Stimulated activated naive CD4-positive, alpha-beta T cell (primary cell): ENCODE data around the gene COQ10B.

Source experiments
- DNase-seq, 6 experiments: peaks; one replicate each; lab custom pipeline; 2025; lab: John Stamatoyannopoulos, UW

COQ10B gene

DNA sequence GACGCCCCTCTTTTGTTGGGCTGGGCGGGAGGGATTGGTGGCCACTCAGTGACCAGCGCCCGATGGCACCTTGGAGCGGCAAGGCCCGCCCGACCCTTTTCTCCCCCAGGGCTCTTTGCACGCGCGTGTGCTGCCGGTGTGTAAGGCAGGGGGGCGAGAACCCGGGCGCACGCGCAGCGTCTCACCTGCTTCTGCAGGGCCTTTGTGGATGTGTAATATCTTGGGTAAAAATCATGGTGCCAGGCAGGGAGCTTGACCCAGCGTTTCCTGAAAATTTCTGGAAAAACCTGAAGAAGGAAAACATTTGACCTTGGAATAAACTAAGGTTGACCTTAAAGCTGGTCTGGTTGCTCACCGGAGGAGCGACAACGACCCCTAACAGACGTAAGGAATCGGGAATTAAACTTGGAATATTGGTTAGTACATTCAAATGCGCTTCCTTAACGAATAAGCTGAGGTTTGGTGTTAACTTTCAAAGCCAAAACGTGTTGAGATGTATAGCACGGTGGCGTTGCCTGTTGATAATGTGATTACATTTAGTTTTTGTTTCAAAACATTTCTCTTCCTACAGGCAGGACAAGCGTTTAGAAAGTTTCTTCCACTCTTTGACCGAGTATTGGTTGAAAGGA lies 47.3 kb downstream of the COQ10B start:
- peak in 4 of 6 experiments; percentile 10 to 62 (median 42) for DNase-seq

DNA sequence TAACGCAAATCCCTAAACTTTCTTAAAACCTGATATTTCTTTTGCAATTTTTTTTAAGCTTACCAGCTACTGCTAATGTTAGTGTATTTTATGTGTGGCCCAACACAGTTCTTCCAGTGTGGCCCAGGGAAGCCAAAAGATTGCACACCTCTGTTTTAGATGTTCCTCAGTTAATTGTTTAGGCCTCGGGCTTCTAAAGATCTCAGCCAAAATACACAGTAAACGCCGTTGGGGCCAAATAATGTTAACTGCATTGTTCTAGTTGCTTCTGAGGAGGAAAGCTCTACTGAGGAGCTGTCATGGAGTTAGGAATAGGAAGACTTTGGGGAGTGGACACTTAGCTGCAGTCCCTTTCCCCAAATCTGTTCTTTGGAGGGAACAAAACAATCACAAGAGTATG lies 48.8 kb downstream of the COQ10B start:
- no peak for DNase-seq

DNA sequence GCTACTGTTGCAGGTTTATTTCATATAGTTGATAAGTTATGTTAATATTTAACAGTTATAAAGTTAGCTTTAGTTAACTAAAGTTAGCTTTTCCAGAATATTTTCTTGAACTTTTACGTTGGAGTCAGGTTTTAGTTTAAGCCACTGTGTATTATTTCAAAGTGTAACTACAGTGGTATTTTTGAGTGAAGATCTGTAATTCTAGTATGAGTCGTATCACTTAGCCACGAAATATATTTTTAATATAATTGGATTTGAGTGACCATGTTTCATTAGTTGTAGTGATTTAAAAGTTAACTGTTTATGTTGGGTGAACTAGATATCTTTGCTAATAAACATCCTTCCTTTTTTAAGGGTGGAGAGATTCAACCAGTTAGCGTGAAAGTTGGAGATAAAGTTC lies 49.3 kb downstream of the COQ10B start:
- DNase-seq, result no peak

DNA sequence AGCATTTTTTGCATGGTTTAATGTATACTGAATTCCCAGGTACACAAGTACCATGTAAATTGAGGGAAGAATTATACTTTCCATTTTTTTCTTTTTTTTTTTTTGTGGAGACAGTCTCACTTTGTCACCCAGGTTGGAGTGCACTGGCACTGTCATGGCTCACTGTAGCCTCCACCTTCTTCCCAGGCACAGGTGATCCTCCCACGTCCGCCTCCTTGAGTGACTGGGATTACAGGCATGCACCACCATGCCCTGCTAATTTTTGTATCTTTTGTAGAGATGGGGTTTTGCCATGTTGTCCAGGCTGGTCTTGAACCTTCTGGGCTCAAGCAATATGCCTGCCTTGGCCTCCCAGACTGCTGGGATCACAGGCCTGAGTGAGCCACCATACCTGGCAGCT lies 50.6 kb downstream of the COQ10B start:
- no peak for DNase-seq

DNA sequence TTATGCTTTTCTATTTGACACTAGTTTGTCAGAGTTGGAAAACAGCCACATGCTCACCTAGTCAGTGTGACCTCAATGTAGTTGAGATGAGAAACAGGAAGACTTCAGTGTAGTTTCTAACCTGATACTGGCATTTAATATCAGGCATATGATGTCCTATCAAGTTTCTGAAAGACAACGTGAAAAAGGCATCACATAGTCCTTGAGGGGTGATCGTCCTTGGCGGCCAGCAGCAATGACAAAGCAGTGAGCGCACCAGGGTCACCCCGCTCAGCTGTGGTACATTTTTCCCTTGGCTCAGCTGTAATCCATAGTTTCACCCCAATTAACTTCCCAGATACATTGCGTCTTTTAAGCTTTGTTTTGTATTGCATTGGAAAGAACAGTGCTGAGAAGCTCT lies 51.2 kb downstream of the COQ10B start:
- no peak for DNase-seq

DNA sequence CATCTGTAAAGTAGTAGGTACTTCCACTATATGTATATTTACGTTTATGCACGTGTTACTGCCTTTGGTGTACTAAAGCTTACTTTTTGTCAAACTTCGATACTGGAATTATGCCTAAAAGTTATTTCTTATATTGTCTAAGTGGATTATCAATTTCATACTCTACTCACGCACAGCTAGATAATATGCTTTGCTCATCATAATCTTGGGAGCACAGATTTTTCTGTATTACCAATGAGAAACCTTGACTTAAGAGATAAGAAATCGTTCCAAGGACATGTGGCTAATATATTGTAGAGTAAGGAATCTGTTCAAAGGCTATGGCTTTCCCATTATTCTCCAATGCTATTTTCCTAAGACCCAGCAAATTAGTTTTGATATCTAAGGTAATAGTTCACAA lies 53.3 kb downstream of the COQ10B start:
- no peak for DNase-seq

DNA sequence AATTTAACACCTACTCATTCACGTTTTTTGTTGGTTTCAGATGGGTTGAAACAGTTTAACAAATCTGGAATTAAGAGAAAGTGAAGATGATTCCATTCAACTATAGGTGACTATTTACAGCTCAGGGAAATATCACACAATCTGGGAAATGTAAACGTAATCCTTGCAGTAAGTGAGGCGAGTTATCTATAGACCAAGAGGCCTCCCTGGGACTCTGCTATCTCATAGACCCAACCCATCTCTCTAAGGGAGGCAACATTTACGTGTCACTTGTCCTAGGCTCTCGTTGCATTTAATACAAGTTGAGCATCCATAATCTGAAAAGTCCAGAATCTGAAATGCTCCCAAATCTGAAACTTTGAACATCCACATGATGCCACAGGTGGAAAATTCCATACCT lies 60.6 kb downstream of the COQ10B start:
- DNase-seq, result no peak

DNA sequence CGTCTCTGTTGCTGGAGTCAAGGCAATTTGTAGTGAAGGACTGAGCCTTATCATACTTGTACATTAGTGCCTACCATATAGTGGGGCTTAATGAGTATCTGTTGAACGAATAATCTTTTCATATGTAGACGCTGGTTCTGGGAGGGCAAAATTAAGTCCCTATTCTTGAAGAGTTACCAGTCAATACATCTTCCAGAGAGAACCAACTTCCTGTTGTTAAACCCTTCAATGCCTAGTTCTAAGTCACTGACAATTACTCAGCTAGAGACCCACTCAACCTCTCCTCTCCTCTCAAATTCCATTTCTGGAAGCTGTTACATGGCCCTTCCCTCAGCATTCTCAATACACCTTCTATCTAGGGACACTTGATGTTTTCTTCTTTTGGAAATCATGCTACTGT lies 61.4 kb downstream of the COQ10B start:
- peak in 3 of 6 experiments; percentile 3 to 40 (median 19) for DNase-seq

DNA sequence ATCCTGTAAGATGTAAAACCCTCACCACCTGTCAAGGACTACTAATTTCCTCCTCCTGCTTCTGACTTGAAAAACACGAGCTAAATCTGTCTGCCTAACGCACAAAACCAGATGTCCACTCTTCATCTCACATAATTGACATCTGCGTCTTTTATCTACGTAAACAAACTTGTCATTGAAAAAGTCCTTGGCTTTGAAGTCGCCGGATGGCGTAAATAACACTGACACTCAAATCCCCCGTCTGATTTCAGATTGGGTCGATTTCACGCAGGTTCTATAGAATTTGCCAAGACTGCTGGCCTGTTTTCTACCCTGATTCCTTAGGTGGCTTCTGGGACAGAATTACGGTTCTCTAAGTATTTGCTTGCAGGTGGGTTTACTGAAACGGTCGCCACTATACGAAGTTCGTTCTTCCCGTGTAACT lies 62.0 kb downstream of the COQ10B start:
- DNase-seq, result peak in 2 of 6 experiments; percentile 51 to 56

DNA sequence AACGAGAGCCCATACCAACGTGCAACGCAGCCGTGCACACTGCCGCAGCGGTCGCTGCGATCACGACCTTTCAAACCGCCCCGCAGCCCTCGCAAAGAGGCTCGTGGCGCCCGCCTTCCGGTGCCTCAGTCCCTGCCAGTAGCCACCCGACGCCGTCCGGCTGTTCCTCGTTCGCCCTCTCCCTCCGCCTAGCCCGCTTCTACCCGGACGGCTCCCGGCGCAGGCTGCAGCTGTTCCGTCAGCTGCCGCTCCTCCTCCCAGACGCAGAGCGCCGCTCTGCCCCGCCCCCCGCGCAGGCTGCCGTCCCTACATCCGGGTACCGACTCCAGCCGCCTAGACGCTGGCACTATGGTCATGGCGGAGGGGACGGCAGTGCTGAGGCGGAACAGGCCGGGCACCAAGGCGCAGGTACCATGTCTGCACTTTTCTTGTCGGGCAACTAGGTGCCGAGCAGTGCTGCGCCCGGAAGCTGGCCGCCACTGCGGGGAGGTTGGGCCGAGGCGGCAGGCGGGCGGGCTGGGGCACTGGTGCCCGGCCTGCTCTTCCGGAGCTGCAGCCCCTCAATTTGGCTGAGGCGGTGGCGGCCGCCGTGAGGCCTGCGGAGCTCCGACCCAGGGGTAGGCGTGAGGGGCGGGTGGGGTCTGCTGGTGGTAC lies 62.5 kb downstream of the COQ10B start, which contains the start of gene MOB4:
TSS of gene MOB4 (plus strand) at position 328 of the 654 bp plus-strand sequence. CDS start at position 349, 21 bp downstream.
- DNase-seq, result peak; percentile 84 to 89 (median 88)

DNA sequence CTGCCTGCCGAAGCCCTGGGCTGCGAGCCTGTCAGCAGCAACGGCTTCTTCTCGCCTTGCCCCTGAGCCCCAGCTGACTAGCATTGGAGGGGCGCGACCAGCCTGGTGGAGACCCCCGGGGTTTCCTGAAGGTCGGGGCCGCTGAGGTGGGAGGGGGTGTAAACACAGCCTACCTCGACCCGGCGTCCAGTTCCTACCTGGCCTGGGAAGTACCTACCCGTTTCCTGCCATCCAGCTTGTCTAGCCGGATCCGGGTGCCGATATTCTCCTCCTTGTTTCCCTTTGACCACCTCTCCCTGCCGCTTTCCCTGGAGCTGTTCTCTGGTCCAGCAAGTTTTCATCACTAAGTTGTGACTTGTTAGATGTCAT lies 63.0 kb downstream of the COQ10B start:
- DNase-seq, result peak in 2 of 6 experiments; percentile 22 to 42

DNA sequence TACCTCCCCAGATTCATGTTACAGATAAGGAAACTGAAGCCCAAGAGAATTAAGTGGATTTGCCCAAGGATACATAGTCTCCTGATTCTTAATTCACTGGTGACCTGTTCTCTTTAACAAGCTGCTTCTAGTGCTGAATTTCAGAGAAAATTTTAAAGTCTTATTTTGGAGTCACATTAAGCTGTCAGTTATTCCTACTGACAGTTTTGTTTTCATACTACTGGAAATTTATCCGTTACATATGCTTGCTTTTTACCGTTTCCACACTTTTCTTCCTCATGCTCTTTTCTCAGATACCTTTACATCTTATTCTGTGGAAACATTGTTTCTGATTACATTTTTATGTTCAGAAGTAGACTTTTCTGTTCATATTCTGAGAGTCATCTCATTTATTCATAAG lies 63.8 kb downstream of the COQ10B start:
- DNase-seq, result no peak
